GM23338 (cell line): Measurements from ENCODE around the gene RSPO3. TPM values are rescaled to one million over a fixed set of nuclear protein-coding genes. Genes with fewer than 3 reads are reported as not detected.
"Not testable (repeated sequence)": the region's sequence is repeated elsewhere in the genome, so short reads cannot be mapped to it uniquely, and the experiment has no call there.

Source experiments
- ATAC-seq: fragments of 200-7000 bp; cut with Tn5 transposase; 3 replicates; pipeline ENCODE4 v1.9.1; 2020
- DNase-seq: peaks from one replicate; pipeline ENCODE4 v3.0.0-alpha.2; 2015; ENCODE audit warnings: low spot score
- H2AFZ ChIP-seq: fragments of 200-600 bp; sonication (generic); 2 replicates; pipeline ENCODE4 v1.8.0; 2016; ENCODE audit warnings: antibody characterized with exemption, mild to moderate bottlenecking, moderate library complexity
- H3F3A ChIP-seq: fragments of 200-600 bp; sonication (generic); replicated peaks from 2 replicates; pipeline ENCODE4 v1.8.0; 2017; ENCODE audit warnings: antibody characterized with exemption, mixed run types, low read depth
- H3K27ac ChIP-seq: fragments of 200-600 bp; sonication (generic); 2 replicates; pipeline ENCODE4 v1.6.1; 2016; ENCODE audit warnings: low read depth
- H3K27me3 ChIP-seq: fragments of 200-600 bp; sonication (generic); 2 replicates; pipeline ENCODE4 v1.8.0; 2016; ENCODE audit warnings: mild to moderate bottlenecking, mixed run types, moderate library complexity; ENCODE audit not compliant: insufficient read depth
- H3K36me3 ChIP-seq: fragments of 200-600 bp; sonication (generic); 2 replicates; pipeline ENCODE4 v1.8.0; 2016; ENCODE audit warnings: mild to moderate bottlenecking; ENCODE audit not compliant: insufficient read depth
- H3K4me1 ChIP-seq: fragments of 200-600 bp; sonication (generic); 2 replicates; pipeline ENCODE4 v1.8.0; 2016; ENCODE audit warnings: mild to moderate bottlenecking, moderate library complexity; ENCODE audit not compliant: insufficient read depth
- H3K4me2 ChIP-seq: fragments of 200-600 bp; sonication (generic); 2 replicates; pipeline ENCODE4 v1.7.1; 2017; ENCODE audit warnings: mixed run types
- H3K4me3 ChIP-seq: fragments of 200-600 bp; sonication (generic); 2 replicates; pipeline ENCODE4 v1.6.1; 2016; ENCODE audit warnings: mixed run types
- H3K79me2 ChIP-seq: fragments of 200-600 bp; sonication (generic); replicated peaks from 2 replicates; pipeline ENCODE4 v1.8.0; 2017; ENCODE audit warnings: mild to moderate bottlenecking; ENCODE audit not compliant: insufficient read depth
- H3K9me2 ChIP-seq: fragments of 200-600 bp; sonication (generic); 2 replicates; pipeline ENCODE4 v1.8.0; 2017; ENCODE audit not compliant: insufficient read depth
- H4K20me1 ChIP-seq: fragments of 200-600 bp; sonication (generic); replicated peaks from 2 replicates; pipeline ENCODE4 v1.8.0; 2017; ENCODE audit warnings: mild to moderate bottlenecking; ENCODE audit not compliant: insufficient read depth
- H3K27ac Mint-ChIP-seq: 2 replicates; pipeline ENCODE4 v1.8.0; 2020; ENCODE audit warnings: inconsistent platforms, mild to moderate bottlenecking, moderate library complexity, mixed read lengths
- H3K27me3 Mint-ChIP-seq: 3 replicates; pipeline ENCODE4 v1.8.0; 2022; ENCODE audit warnings: low read depth, mild to moderate bottlenecking, moderate library complexity, mixed read lengths, inconsistent platforms; ENCODE audit not compliant: insufficient read depth, poor library complexity
- H3K36me3 Mint-ChIP-seq: 3 replicates; pipeline ENCODE4 v1.8.0; 2021; ENCODE audit warnings: low read depth, mild to moderate bottlenecking, inconsistent platforms, moderate library complexity, mixed read lengths
- H3K4me1 Mint-ChIP-seq: 3 replicates; pipeline ENCODE4 v1.8.0; 2020; ENCODE audit warnings: mild to moderate bottlenecking, inconsistent platforms, mixed read lengths
- H3K4me3 Mint-ChIP-seq: 3 replicates; pipeline ENCODE4 v1.8.0; 2021; ENCODE audit warnings: moderate library complexity, mild to moderate bottlenecking, inconsistent platforms, mixed read lengths
- H3K9me3 Mint-ChIP-seq: 3 replicates; pipeline ENCODE4 v1.8.0; 2020; ENCODE audit warnings: moderate library complexity, mild to moderate bottlenecking, inconsistent platforms, mixed read lengths
- CREB1 ChIP-seq: fragments of 250-450 bp; sonication (Bioruptor Pico); IDR thresholded peaks from 2 replicates; pipeline ENCODE4 v1.5.0; 2020; ENCODE audit warnings: low read depth, mild to moderate bottlenecking, moderate library complexity
- CTCF ChIP-seq, 2 experiments: fragments of 200-600 bp in 1 of 2; sonication (generic) in 1 of 2; conservative IDR thresholded peaks; 2 replicates each; pipeline versions ENCODE4 v1.5.1 to v1.6.1; 2016 to 2017; ENCODE audit warnings: antibody characterized with exemption in 2 of 2, low read depth in 2 of 2, mild to moderate bottlenecking in 2 of 2, moderate library complexity in 1 of 2
- EZH2 ChIP-seq: fragments of 200-600 bp; sonication (generic); IDR thresholded peaks from one replicate; pipeline ENCODE4 v1.8.0; 2017; ENCODE audit warnings: antibody characterized with exemption, mild to moderate bottlenecking, low read depth; ENCODE audit not compliant: unreplicated experiment
- EZH2phosphoT487 ChIP-seq: fragments of 200-600 bp; sonication (generic); IDR thresholded peaks from one replicate; pipeline ENCODE4 v1.8.1; 2018; ENCODE audit warnings: antibody characterized with exemption; ENCODE audit not compliant: unreplicated experiment
- JUNB ChIP-seq: IDR thresholded peaks from one replicate; pipeline ENCODE4 v1.6.1; 2016; ENCODE audit warnings: antibody characterized with exemption; ENCODE audit not compliant: unreplicated experiment
- NANOG ChIP-seq: IDR thresholded peaks from 2 replicates; pipeline ENCODE4 v1.6.1; 2016; ENCODE audit warnings: antibody characterized with exemption, borderline replicate concordance
- POLR2AphosphoS5 ChIP-seq: IDR thresholded peaks from 2 replicates; pipeline ENCODE4 v1.6.1; 2016; ENCODE audit warnings: antibody characterized with exemption, low read depth
- REST ChIP-seq: IDR thresholded peaks from one replicate; pipeline ENCODE4 v1.6.1; 2018; ENCODE audit warnings: antibody characterized with exemption; ENCODE audit not compliant: unreplicated experiment
- STAT1 ChIP-seq: IDR thresholded peaks from one replicate; pipeline ENCODE4 v1.6.1; 2016; ENCODE audit warnings: antibody characterized with exemption; ENCODE audit not compliant: unreplicated experiment
- ZNF114 ChIP-seq: fragments of 250-450 bp; sonication (Bioruptor Pico); IDR thresholded peaks from 2 replicates; pipeline ENCODE4 v1.5.0; 2020; ENCODE audit warnings: mild to moderate bottlenecking, moderate library complexity
- ZNF331 ChIP-seq: fragments of 250-450 bp; sonication (Bioruptor Pico); IDR thresholded peaks from 2 replicates; pipeline ENCODE4 v1.5.0; 2020; ENCODE audit warnings: low read depth, mild to moderate bottlenecking, moderate library complexity
- ZNF462 ChIP-seq: fragments of 250-450 bp; sonication (Bioruptor Pico); IDR thresholded peaks from 2 replicates; pipeline ENCODE4 v1.5.0; 2020; ENCODE audit warnings: mild to moderate bottlenecking, moderate library complexity
- polyA plus RNA-seq: library from polyadenylated mRNA; unstranded; fragments of >200 nt; fragmentation: Nextera tagmentation; extraction: Ambion mirVana; gene quantifications from 2 replicates; pipeline ENCODE4 v1.2.1, GENCODE V29; 2016
- total RNA-seq: library from RNA; depleted of rRNA; stranded (reverse); fragments of >200 nt; shearing (Covaris generic); gene quantifications from 2 replicates; pipeline ENCODE4 v1.2.3, GENCODE V29; 2014

Gene RSPO3
- total and polyA plus RNA-seq, 2 experiments from 2014 or later, result not detected

DNA sequence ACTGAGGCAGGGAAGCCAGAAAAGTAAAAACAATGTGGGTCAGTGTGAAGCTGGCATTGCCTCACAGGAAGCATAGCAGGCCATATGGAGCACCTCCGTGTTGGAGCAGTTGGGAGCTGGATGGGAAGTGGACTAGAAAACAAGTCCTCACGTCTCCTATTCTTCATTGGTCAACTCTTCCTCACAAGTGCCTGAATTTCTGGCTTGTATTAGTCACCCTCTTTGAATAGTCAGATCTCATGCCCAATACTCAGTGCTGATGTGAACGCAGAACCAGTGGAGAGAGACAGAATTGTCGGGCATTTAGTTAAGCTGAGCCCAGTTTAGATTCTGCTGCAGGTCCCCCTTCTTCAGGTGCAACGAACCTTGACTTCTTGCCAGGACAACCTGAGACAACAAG lies 22.3 kb upstream of the RSPO3 start:
- Mint-ChIP-seq H3K4me1 (no peaks in the 10 kb centered on the region), H3K27ac (no peak overlapping the region), H3K4me3 (no peak overlapping the region), H3K36me3 (no peaks in the 10 kb centered on the region), H3K27me3 (no peaks in the 10 kb centered on the region), H3K9me3 (no peaks in the 10 kb centered on the region)
- DNase-seq (no peak), ATAC-seq (no peak)
- H3K27ac ChIP-seq, result no peak overlapping the region
- H4K20me1 ChIP-seq, result no peaks in the 10 kb centered on the region
- peak overlapping the region; percentile 6; the same call in 1 of the 2 replicates for H2AFZ ChIP-seq
- no peaks in the 10 kb centered on the region for H3K9me2 ChIP-seq
- H3K4me2 ChIP-seq, result no peak overlapping the region
- no peaks in the 10 kb centered on the region for H3K27me3 ChIP-seq
- H3K79me2 ChIP-seq, result no peaks in the 10 kb centered on the region
- no peaks in the 10 kb centered on the region for H3F3A ChIP-seq
- no peaks in the 10 kb centered on the region for H3K4me1 ChIP-seq
- H3K4me3 ChIP-seq, result no peak overlapping the region
- H3K36me3 ChIP-seq, result no peaks in the 10 kb centered on the region
- TF ChIP-seq STAT1, result no peak
- no peak for TF ChIP-seq ZNF462
- TF ChIP-seq NANOG, result no peak
- no peak for TF ChIP-seq ZNF114 (CRISPR knock-in tag)
- no peak for TF ChIP-seq EZH2
- no peak for TF ChIP-seq EZH2phosphoT487
- no peak for TF ChIP-seq JUNB
- no peak for TF ChIP-seq CREB1 (CRISPR knock-in tag)
- no peak for TF ChIP-seq ZNF331
- no peak for TF ChIP-seq CTCF (conservative IDR thresholded peaks at IDR 0.05; ENCODE audit: low read depth in 2 of 2)
- TF ChIP-seq REST, result no peak
- no peak for TF ChIP-seq POLR2AphosphoS5

DNA sequence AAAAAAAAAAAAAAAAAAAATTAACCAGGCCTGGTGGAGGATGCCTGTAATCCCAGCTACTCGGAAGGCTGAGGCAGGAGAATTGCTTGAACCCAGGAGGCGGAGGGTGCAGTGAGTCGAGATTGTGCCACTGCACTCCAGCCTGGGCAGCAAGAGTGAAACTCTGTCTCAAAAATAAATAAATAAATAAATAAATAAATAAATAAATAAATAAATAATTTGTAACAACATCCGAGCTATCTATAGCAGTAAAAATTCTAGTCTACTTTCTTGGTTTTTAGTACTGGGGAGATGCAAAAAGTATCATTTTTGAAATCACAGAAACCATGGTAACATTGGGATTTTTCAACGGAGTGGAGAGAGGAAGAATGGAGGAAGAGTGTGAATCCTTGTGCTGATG lies 21.0 kb upstream of the RSPO3 start:
- H2AFZ ChIP-seq, H3K36me3 Mint-ChIP-seq, DNase-seq, H3K27ac ChIP-seq, H3K4me2 ChIP-seq, H3K36me3 ChIP-seq, H3F3A ChIP-seq, H3K9me3 Mint-ChIP-seq, H3K79me2 ChIP-seq, ATAC-seq, H3K9me2 ChIP-seq, H3K4me3 ChIP-seq, H3K4me3 Mint-ChIP-seq, H3K4me1 Mint-ChIP-seq, H3K27ac Mint-ChIP-seq, H3K27me3 ChIP-seq, H4K20me1 ChIP-seq, H3K27me3 Mint-ChIP-seq, H3K4me1 ChIP-seq: not testable (repeated sequence)
